SKM-1 (cell line): ENCODE results near the gene FUT3.
"Not testable (repeated sequence)": the region's sequence is repeated elsewhere in the genome, so short reads cannot be mapped to it uniquely, and the experiment has no call there.

ENCODE experiments used
- DNase-seq: peaks from one replicate; lab custom pipeline; 2025; ENCODE audit not compliant: unreplicated experiment; lab: John Stamatoyannopoulos, UW

The FUT3 gene

GRCh38 chr19:5851302-5851701 is at the start of gene FUT3:
FUT3 (minus strand) TSS chr19:5851449.
- DNase-seq = no peak

GRCh38 chr19:5900976-5901375 is 49.7 kb upstream of the FUT3 start:
- no peak for DNase-seq

- DNase-seq = no peak
Observed at GRCh38 chr19:5899728-5900526, 48.7 kb upstream of the FUT3 start.

GRCh38 chr19:5897189-5897969 is 46.1 kb upstream of the FUT3 start:
- no peak for DNase-seq

- DNase-seq = no peak
Observed at GRCh38 chr19:5896365-5897076, 45.3 kb upstream of the FUT3 start.

GRCh38 chr19:5895890-5896289 is 44.6 kb upstream of the FUT3 start:
- no peak for DNase-seq

GRCh38 chr19:5895409-5895808 is 44.2 kb upstream of the FUT3 start:
- DNase-seq = no peak

GRCh38 chr19:5894704-5895349 is 43.6 kb upstream of the FUT3 start:
- no peak for DNase-seq

GRCh38 chr19:5893907-5894703 is 42.9 kb upstream of the FUT3 start:
- DNase-seq = no peak

GRCh38 chr19:5893296-5893903 is 42.2 kb upstream of the FUT3 start:
- DNase-seq = no peak

- no peak for DNase-seq
Observed at GRCh38 chr19:5892772-5893275, 41.6 kb upstream of the FUT3 start.

GRCh38 chr19:5891938-5892771 is 40.9 kb upstream of the FUT3 start:
- DNase-seq = no peak

- no peak for DNase-seq
Observed at GRCh38 chr19:5891572-5891937, 40.3 kb upstream of the FUT3 start.

- no peak for DNase-seq
Observed at GRCh38 chr19:5890099-5890498, 38.9 kb upstream of the FUT3 start.

- no peak for DNase-seq
Observed at GRCh38 chr19:5889288-5889971, 38.2 kb upstream of the FUT3 start.

GRCh38 chr19:5884065-5884811 is 33.0 kb upstream of the FUT3 start:
- not testable (repeated sequence) for DNase-seq

- not testable (repeated sequence) for DNase-seq
Observed at GRCh38 chr19:5883157-5883873, 32.1 kb upstream of the FUT3 start.
